Testis (tissue), 3 donors: ENCODE results near the gene NRCAM. TPM values are rescaled to one million over a fixed set of nuclear protein-coding genes. Genes with fewer than 3 reads are reported as not detected.

Experiments used
- DNase-seq: peaks from one replicate; pipeline ENCODE4 v3.0.0-alpha.2; 2019
- H3K27ac ChIP-seq, 2 donors: fragments of 200-600 bp; sonication (generic); one replicate each; pipeline ENCODE4 v1.5.1; 2019
- H3K27me3 ChIP-seq: fragments of 200-600 bp; sonication (generic); one replicate; pipeline ENCODE4 v1.5.1; 2019
- H3K36me3 ChIP-seq: fragments of 200-600 bp; sonication (generic); one replicate; pipeline ENCODE4 v1.5.1; 2017; ENCODE audit warnings: low read depth; ENCODE audit errors: missing control alignments
- H3K4me1 ChIP-seq: fragments of 200-600 bp; sonication (generic); one replicate; pipeline ENCODE4 v1.5.1; 2019
- H3K4me3 ChIP-seq, 2 donors: fragments of 200-600 bp; sonication (generic); one replicate each; pipeline ENCODE4 v1.5.1; 2017 to 2019
- H3K9me3 ChIP-seq: fragments of 200-600 bp; sonication (generic); one replicate; pipeline ENCODE4 v1.5.1; 2017
- CTCF ChIP-seq, 3 experiments: fragments of 450-650 bp in 2 of 3; fragments of 200-600 bp in 1 of 3; sonication (generic) in 1 of 3; IDR thresholded peaks; one replicate each; pipeline ENCODE4 v1.5.1; 2016 to 2019; ENCODE audit warnings: antibody characterized with exemption in 3 of 3, mild to moderate bottlenecking in 2 of 3, moderate library complexity in 1 of 3
- POLR2A ChIP-seq: fragments of 450-650 bp; IDR thresholded peaks from one replicate; pipeline ENCODE4 v1.6.1; 2017; ENCODE audit warnings: antibody characterized with exemption, mild to moderate bottlenecking, moderate library complexity
- WGBS, 2 donors: methylation state at CpG; one replicate each; pipeline ENCODE4 v1.1.5; 2018; 5-methylcytosine and 5-hydroxymethylcytosine counted together
- intact Hi-C: fragments of 100-400 bp; cut with DNase I; formaldehyde crosslinking; loops from one replicate; pipeline ENCODE4 v1.15.1; 2023; ENCODE audit warnings: low total_unique reads
- polyA plus RNA-seq: library from polyadenylated mRNA; stranded (reverse); fragments of 350-450 nt; fragmentation: Illumina TruSeq; extraction: RNeasy Lipid Tissue Mini Kit (QIAGEN cat#74804); gene quantifications from one replicate; pipeline ENCODE4 v1.2.3, GENCODE V29; 2014; ENCODE audit warnings: low read depth, low replicate concordance; ENCODE audit not compliant: insufficient read depth
- total RNA-seq, 2 donors: library from RNA; depleted of rRNA; stranded (reverse); fragments of >200 nt; gene quantifications; one replicate each; pipeline ENCODE4 v1.2.3, GENCODE V29; 2016

Gene NRCAM
- total and polyA plus RNA-seq, 3 donors from 2014 or later = 7.4 to 11.4 (median 7.6) TPM

GRCh38 chr7:108497082-108497725, 41.0 kb upstream of the NRCAM start:
- Histone ChIP-seq H3K27me3 (no peaks in the 10 kb centered on the region), H3K4me3 (no peak overlapping the region), H3K36me3 (no peaks in the 10 kb centered on the region), H3K4me1 (no peaks in the 10 kb centered on the region), H3K27ac (no peak overlapping the region), H3K9me3 (no peaks in the 10 kb centered on the region)
- intact Hi-C loops = loop anchor here (10.0 kb wide), 1 partner anchor 312 kb away; no protein-coding TSS in a partner anchor
- peak; percentile 52 for DNase-seq
- TF ChIP-seq POLR2A = no peak
- peak; percentile 31 to 80 (median 69) for TF ChIP-seq CTCF (IDR thresholded peaks at IDR 0.05)
- WGBS, 2 donors = 88 to 93% methylated on average over 3 of the region's 3 CpGs

DNA sequence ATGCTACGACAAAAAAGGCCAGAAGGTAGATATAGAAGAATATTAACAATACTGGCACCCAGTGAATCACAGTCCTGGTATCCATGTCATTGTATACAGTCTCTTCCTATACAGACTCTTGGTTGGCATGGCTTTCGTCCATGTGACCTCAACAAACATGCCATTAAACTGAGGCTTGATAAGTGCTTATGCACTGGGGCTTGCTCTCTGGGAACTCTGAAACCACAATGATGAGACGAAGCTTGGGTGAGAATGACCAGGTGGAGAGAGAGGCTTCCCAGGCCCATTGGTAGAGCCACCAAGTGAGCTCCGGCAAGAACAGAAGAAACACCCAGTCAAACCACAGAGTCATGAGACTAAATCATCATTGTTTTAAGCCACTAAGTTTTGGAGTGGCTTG, 36.5 kb upstream of the NRCAM start:
- no peaks in the 10 kb centered on the region for H3K4me1 ChIP-seq
- H3K27ac ChIP-seq = no peak overlapping the region
- no peak for TF ChIP-seq CTCF (IDR thresholded peaks at IDR 0.05)
- TF ChIP-seq POLR2A = no peak
- DNase-seq = no peak
- no peaks in the 10 kb centered on the region for H3K36me3 ChIP-seq
- no peaks in the 10 kb centered on the region for H3K9me3 ChIP-seq
- 93 to 100% methylated on average over 4 of the region's 4 CpGs for WGBS, 2 donors
- H3K27me3 ChIP-seq = no peaks in the 10 kb centered on the region
- H3K4me3 ChIP-seq = no peak overlapping the region
- intact Hi-C loops = loop anchor here (10.0 kb wide), 1 partner anchor 308 kb away; no protein-coding TSS in a partner anchor

DNA sequence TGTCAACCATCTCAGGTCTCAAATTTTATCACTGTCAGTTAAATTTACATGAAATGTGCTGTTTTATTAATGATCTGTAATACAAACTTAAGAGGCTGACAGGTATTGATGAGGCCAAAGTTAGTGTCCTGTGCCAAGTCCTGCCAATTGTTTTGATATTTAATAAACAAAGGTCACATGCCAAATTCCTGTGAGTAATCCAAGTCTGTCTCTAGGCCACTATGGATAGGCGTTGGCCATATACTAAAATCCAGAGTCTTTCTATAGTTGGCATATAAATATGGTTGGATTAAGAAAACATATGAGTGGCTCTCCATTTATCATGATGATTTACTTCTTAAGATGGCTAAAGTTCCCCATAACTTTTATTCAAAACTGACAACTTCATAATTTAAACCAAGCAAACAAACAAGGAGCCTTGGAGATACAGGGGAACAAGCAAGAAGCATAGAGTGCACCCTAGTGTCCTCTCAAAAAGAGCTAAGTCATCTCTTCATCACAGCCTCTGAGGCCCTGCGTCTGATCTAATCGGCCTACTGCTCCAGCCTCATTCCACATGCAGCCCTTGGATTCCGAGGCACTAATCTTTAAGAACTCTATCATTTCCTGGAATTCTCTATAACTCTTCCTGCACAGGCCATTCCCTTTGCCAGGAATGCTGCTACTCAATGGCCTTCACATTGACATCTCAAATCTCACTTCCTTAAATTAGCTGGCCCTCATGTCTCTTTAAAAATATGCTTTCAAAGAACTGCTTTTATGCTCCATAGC, 32.7 kb upstream of the NRCAM start:
- 86 to 90% methylated on average over 4 of the region's 4 CpGs for WGBS, 2 donors
- TF ChIP-seq CTCF (IDR thresholded peaks at IDR 0.05) = no peak
- no peaks in the 10 kb centered on the region for H3K36me3 ChIP-seq
- no peak for DNase-seq
- H3K27ac ChIP-seq = no peak overlapping the region
- no peak overlapping the region for H3K4me3 ChIP-seq
- H3K4me1 ChIP-seq = no peaks in the 10 kb centered on the region
- no peaks in the 10 kb centered on the region for H3K9me3 ChIP-seq
- H3K27me3 ChIP-seq = no peaks in the 10 kb centered on the region
- intact Hi-C loops = no loop called here

DNA sequence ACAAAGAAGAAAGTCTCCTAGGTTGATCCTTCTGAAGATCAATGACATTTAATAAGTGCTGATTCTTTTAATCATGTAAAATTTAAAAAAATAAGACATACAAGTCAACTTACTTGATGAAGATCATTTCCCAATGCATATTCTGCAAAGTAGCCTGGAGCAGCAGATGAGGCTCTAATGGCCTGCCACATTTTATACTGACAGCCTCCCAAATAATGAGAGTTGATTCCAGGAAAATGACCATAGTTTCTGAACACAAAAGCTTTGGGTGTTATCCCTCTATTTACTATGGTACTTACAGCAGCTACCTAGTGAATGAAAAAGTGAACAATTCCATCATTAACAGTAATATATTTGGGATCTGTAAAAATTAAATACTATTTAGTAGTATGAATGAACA, 31.4 kb upstream of the NRCAM start:
- TF ChIP-seq CTCF (IDR thresholded peaks at IDR 0.05) = no peak
- TF ChIP-seq POLR2A = no peak
- no peaks in the 10 kb centered on the region for H3K9me3 ChIP-seq
- no peaks in the 10 kb centered on the region for H3K36me3 ChIP-seq
- DNase-seq = no peak
- intact Hi-C loops = no loop called here
- H3K4me1 ChIP-seq = no peaks in the 10 kb centered on the region
- no peak overlapping the region for H3K4me3 ChIP-seq
- no peak overlapping the region for H3K27ac ChIP-seq
- H3K27me3 ChIP-seq = no peaks in the 10 kb centered on the region
